Kidney (tissue), 14 donors: ENCODE measurements around the gene FRMD4A. TPM values are rescaled to one million over a fixed set of nuclear protein-coding genes. Genes with fewer than 3 reads are reported as not detected.

Experiments
- DNase-seq, 5 donors: peaks; one replicate each; pipeline ENCODE4 v3.0.0-alpha.2; 2013 to 2020
- FAIRE-seq: peaks from 2 replicates; lab custom pipeline; 2012; peaks lifted over from hg19 to GRCh38; lab: Jason Lieb, UNC
- H3K27ac ChIP-seq, 2 donors: one replicate each; pipeline ENCODE4 v1.7.0; 2013; ENCODE audit warnings: low read depth in 2 of 2, low read length in 2 of 2, inconsistent platforms in 1 of 2
- H3K27me3 ChIP-seq: one replicate; pipeline ENCODE4 v1.7.1; 2013; ENCODE audit warnings: low read length, inconsistent platforms; ENCODE audit not compliant: control insufficient read depth, insufficient read depth
- H3K36me3 ChIP-seq, 3 donors: one replicate each; pipeline versions ENCODE4 v1.7.0 to v1.7.1; 2013; ENCODE audit warnings: low read length in 3 of 3, control low read depth in 1 of 3, inconsistent platforms in 1 of 3; ENCODE audit not compliant: insufficient read depth in 3 of 3, control insufficient read depth in 2 of 3
- H3K4me1 ChIP-seq, 3 donors: one replicate each; pipeline versions ENCODE4 v1.7.0 to v1.7.1; 2013; ENCODE audit warnings: low read length in 3 of 3, inconsistent platforms in 1 of 3, low read depth in 1 of 3; ENCODE audit not compliant: control insufficient read depth in 2 of 3, insufficient read depth in 2 of 3
- H3K4me3 ChIP-seq, 3 donors: one replicate each; pipeline versions ENCODE4 v1.7.0 to v1.8.1; 2013; ENCODE audit warnings: low read length in 3 of 3, control low read depth in 1 of 3, inconsistent platforms in 1 of 3
- H3K9ac ChIP-seq, 3 donors: one replicate each; pipeline versions ENCODE4 v1.7.0 to v1.7.1; 2013; ENCODE audit warnings: low read length in 3 of 3, control low read depth in 1 of 3, inconsistent platforms in 1 of 3
- H3K9me3 ChIP-seq, 3 donors: one replicate each; pipeline versions ENCODE4 v1.7.0 to v1.7.1; 2013; ENCODE audit warnings: low read length in 3 of 3, control low read depth in 1 of 3, inconsistent platforms in 1 of 3; ENCODE audit not compliant: control insufficient read depth in 2 of 3, insufficient read depth in 1 of 3
- CTCF ChIP-seq: IDR thresholded peaks from 3 replicates; pipeline ENCODE4 v1.5.1; 2012; ENCODE audit warnings: mild to moderate bottlenecking, moderate library complexity, borderline replicate concordance; ENCODE audit not compliant: insufficient read depth; ENCODE audit errors: extremely low read depth
- intact Hi-C: fragments of 100-400 bp; cut with DNase I; formaldehyde crosslinking; loops from one replicate; pipeline ENCODE4 v1.11.1; 2022
- polyA plus RNA-seq: library from polyadenylated mRNA; stranded (reverse); fragments of 350-450 nt; fragmentation: Illumina TruSeq; extraction: RNeasy Lipid Tissue Mini Kit (QIAGEN cat#74804); gene quantifications from one replicate; pipeline ENCODE4 v1.2.3, GENCODE V29; 2014; ENCODE audit warnings: low read depth, low replicate concordance; ENCODE audit not compliant: insufficient read depth
- total RNA-seq: library from RNA; stranded (reverse); fragmentation: NEBNext Ultra II Directional; extraction: Animal tissue kit (Norgen Biotek cat#: 25700); gene quantifications from one replicate; pipeline ENCODE4 v1.2.1, GENCODE V29; 2021
- donor health status: control.
- donor health status: control.
- donor health status: control.
- donor health status: control.
- donor health status: control.
- donor health status: DM: yes; HTN: yes; CAD: no.
- donor health status: Normal renal cell carcinoma (clear cell type).

FRMD4A gene
- total and polyA plus RNA-seq, 2 donors from 2014 or later = 16.0 to 68.2 TPM

- H3K27me3 ChIP-seq = no peaks in the 10 kb centered on the region
- FAIRE-seq (no peak), DNase-seq (peak; percentile 24 to 76 (median 52))
Observed at GRCh38 chr10:13890233-13891127, 440.2 kb downstream of the FRMD4A start.

GRCh38 chr10:13887761-13888160, 443.0 kb downstream of the FRMD4A start:
- no peaks in the 10 kb centered on the region for H3K4me1 ChIP-seq
- no peaks in the 10 kb centered on the region for H3K9me3 ChIP-seq
- no peak overlapping the region for H3K4me3 ChIP-seq
- DNase-seq (no peak), FAIRE-seq (no peak)
- intact Hi-C loops = no loop called here
- H3K27ac ChIP-seq = no peak overlapping the region
- no peak for TF ChIP-seq CTCF
- H3K36me3 ChIP-seq = no peaks in the 10 kb centered on the region
- H3K9ac ChIP-seq = no peak overlapping the region
- H3K27me3 ChIP-seq = no peaks in the 10 kb centered on the region

More at GRCh38 chr10:13890233-13891127, 440.2 kb downstream of the FRMD4A start:
- intact Hi-C loops = no loop called here
- no peaks in the 10 kb centered on the region for H3K9me3 ChIP-seq
- H3K4me1 ChIP-seq = no peaks in the 10 kb centered on the region
- H3K9ac ChIP-seq = peak overlapping the region; percentile 6 to 46 (median 29)
- H3K4me3 ChIP-seq = peak overlapping the region; percentile 51 to 75 (median 59)
- no peaks in the 10 kb centered on the region for H3K36me3 ChIP-seq
- peak overlapping the region in 1 of 2 donors; percentile 69 for H3K27ac ChIP-seq
- TF ChIP-seq CTCF = no peak

- FAIRE-seq = no peak
- Histone ChIP-seq H3K4me1 (peaks cover 0 to 5% (median 5%) of the 10 kb centered on the region in 3 donors), H3K27me3 (no peaks in the 10 kb centered on the region), H3K36me3 (no peaks in the 10 kb centered on the region), H3K9ac (no peak overlapping the region), H3K4me3 (no peak overlapping the region), H3K9me3 (no peaks in the 10 kb centered on the region), H3K27ac (no peak overlapping the region)
- intact Hi-C loops = no loop called here
- no peak for DNase-seq
- no peak for TF ChIP-seq CTCF
Observed at GRCh38 chr10:13885238-13885990, 445.3 kb downstream of the FRMD4A start.
